GM21381 (cell line): ENCODE data around the gene HIPK2.

Experiments
- ATAC-seq: cut with Tn5 transposase; IDR thresholded peaks from one replicate; pipeline ENCODE4 v1.9.1; 2021; ENCODE audit warnings: mild to moderate bottlenecking, moderate library complexity; ENCODE audit not compliant: unreplicated experiment

Gene HIPK2

DNA sequence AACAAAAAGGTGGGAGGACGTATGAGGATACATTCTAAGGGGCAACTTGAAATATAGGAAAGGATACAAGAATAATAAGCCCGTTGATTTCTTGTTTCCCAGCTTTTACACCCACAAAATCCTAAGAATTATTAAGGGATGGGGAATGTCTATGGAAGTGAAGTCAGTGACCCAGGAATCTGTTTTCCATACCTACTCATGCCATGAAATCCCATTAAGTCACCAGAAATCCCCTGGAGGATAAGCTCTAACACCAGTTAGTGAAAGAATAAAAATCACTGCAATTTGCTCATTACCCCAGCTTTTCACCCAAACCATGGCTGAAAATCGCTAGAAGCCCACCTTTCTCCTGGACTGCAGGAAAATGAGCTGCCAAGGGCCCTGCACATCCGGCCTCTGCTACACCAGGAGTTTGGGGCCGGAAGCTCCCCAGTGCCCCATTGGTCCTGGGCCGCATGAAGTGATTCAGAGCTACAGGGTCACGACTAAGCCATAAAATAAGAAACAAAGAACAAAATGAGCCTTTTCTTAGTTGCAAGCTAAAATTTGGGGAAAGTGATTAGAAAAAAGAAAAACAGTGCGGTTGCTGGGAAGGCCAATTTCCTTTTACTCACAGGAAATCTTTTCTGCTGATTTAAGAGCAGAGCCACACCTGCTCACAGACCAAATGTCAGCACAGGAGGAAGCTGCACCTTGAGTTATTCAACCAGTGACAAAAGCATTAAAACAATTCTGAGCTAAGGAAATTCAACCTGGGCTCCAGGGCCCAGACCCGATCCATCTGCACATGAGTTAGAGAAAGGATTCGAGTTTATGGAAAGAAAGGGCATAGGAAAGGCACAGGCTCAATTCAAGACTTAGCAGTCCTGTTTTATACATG, 40.3 kb downstream of the HIPK2 start:
- ATAC-seq: no peak

DNA sequence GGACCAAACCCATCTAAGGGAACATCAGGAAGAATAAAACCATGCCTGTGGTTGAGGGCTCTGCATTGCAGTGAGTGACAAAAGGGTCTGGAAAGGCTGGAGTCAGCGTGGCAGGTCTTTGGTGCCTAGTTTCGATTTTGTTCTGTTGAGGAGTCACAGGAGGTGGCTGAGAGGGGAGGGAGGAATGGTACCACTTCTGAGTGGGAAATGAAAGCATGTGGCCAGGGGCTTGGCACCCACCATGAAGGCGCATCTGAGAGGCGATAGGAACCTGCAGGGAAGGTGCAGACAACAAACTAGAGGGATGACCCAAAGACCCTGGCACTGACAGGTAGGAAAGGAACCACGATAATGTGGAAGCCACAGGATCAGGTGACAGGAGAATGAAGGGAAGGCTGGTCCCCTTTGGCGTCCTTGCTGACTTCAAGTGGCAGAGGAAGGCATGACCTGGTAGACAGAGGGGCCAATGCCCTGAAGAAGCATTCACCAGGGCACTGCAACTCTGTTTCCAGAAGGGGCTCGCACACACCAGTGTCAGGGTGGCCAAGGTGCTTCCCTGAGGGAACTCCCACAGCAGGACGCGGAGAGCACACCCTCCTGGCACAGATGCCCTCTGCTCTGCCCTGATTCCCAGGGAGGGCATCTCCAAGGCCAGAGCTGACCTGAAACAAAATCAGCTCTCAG, 41.7 kb downstream of the HIPK2 start:
- ATAC-seq: no peak

DNA sequence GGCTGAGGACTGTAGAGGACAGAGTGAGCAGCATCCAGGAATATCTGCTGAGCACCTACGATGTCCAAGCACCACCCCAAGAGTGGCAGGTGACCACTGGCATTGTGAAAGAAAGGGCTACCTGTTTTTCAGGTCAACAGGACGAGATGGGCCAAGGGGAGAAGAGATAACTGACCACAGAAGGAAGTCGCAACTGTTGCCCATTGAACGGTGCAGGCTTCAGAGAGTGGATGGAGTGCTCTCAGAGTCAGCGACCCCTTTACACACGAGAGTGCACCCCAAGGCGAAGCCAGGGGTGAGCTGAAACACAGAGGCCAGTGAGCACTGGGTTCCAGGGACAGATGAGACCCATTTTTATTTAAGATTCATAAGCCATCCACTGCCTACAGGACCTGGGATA, 42.3 kb downstream of the HIPK2 start:
- ATAC-seq: no peak

DNA sequence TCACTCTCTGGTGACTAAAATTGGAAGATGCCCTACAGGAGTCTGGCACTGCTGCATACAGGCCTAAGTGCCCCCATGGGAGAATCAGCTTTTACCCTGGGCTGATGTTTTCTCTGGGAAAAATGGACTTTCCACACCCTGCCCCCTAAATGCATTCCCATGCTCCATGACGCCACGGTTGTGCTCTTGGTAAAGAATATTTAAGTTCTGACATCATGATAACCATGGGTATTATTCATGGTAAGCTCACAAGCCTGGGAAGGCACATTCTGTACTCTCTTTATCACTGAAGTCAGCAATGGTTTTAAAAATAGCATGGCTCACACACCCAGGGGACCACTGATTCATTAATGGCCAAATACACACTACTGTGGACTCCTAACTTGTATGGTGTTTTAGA, 43.4 kb downstream of the HIPK2 start:
- ATAC-seq: no peak

DNA sequence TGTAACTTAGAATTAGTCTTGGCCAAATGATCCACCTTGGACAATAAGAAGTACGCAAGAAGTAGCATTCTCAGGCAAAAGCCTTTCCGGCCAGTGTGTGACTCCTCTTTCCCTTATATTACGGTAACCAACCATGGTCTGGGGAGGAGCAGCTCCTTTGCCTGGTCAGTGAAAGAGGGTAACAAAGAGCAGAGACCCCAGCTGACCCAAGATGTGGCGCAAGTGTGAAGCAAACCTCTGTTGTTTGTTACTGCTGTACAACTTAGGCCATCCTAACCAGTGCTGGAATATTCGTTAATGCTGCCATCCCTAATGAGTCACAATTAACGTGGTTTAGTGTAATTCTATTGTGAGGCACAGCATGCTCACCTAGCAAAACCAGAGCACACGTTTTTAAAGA, 44.0 kb downstream of the HIPK2 start:
- no peak for ATAC-seq

DNA sequence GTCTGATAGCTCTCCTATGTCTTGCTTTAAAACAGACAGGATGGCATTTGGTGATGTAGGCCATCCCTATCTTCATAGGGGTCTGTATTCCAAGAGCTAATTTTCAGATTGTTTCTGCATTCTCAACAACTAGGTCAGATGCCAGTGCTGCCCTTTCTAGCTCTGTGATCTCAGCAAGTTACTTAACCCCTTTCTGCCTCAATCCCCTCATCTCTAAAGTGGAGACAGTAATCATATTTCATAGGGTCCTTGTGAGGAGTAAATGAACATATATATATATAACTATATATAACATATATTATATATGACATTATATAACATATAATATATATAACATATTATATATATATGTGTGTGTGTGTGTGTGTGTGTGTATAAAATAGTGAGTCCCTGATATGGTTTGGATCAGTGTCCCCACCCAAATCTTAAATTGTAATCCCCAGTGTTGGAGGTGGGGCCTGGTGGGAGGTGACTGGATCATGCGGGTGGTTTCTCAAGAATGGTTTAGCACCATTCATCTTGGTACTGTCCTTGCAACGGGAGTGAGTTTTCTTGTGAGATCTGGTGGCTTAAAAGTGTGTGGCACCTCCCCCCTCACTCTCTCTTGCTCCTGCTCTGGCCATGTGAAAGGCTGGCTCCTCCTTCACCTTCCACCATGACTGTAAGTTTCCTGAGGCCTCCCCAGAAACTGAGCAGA, 45.2 kb downstream of the HIPK2 start:
- ATAC-seq: no peak

DNA sequence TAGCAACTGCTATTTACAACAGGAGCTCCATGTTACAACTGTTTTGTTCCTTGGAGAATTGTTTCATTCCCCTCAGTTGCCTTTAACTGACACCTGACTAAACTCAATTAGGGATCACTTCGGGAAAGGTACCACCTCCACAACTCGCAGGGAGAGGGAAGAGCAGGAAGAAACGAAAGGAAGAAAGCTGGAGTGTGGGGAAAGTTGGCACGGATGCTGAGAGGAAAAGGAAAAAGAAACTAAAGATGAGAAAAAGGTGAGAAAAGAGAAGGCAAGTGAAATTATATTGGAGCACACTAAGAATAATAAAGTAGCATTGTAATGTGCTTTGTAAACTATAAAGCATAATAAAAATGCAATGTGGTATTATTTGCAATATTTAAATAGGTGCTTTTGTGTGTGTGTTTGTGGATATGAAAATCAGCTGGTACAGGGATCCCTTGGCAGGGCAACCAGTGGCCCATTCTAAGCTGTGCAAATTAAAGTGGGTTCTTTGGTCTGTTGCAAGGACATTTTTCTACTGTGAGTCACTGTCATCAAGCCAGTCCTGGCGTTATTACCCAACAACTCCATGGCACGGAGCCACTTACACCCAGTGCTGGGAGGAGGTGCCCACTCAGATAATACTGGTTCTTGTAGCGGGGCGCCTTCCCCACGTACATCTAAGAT, 45.9 kb downstream of the HIPK2 start:
- ATAC-seq: no peak

DNA sequence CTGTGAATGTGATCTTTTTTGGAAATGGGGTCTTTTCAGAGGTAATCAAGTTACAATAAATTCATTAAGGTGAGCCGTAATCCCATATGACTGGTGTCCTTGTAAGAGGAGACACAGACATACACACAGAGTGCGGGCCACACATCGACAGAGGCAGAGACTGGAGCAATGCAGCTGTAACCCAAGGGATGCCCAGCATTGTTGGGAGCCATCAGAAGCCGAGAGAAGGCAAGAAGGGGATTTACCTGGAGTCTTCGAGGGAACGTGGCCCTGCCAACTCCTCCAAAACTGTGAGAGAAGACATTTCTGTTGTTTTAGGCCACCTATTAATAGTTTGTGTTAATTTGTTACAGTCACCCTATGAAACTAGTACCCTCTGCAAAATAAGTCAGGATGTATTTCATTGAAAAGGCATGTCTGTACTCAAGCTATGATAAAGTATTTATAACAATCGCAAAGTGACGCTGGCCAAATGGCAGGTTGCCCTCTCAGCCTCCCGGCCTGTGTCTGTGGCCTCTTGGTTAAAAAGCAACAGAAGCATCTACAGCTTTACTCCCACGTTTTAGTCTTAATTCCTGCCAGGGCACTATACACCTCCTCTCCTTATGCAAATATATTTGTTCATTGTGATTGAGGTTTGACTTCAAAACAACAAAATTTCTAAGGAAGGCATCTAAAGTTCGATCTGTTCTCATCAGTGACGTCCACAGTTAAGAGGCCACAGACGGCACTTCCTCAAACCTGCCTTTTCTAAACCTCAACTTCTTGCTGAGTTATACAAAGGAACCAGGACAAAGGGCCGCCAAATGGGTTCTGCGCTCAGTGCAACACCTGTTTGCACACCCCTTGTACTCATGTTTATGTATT, 46.8 kb downstream of the HIPK2 start:
- ATAC-seq: peak; percentile 70

DNA sequence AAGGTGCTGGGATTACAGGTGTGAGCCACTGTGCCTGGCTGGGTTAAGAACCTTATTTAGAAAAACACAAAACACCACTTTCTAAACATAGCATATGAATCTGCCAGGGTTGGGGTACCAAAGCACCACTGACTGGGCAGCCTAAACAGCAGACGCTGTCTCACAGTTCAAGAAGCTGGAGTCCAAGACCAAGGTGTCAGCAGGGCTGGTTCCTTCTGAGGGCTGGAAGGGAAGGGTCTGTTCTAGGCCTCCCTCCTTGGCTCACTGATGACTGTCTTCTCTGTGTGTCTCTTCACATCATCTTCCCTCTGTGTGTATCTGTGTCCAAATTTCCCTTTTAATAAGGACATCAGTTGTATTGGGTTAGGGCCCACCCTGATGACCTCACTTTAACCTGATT, 49.6 kb downstream of the HIPK2 start:
- ATAC-seq: no peak

DNA sequence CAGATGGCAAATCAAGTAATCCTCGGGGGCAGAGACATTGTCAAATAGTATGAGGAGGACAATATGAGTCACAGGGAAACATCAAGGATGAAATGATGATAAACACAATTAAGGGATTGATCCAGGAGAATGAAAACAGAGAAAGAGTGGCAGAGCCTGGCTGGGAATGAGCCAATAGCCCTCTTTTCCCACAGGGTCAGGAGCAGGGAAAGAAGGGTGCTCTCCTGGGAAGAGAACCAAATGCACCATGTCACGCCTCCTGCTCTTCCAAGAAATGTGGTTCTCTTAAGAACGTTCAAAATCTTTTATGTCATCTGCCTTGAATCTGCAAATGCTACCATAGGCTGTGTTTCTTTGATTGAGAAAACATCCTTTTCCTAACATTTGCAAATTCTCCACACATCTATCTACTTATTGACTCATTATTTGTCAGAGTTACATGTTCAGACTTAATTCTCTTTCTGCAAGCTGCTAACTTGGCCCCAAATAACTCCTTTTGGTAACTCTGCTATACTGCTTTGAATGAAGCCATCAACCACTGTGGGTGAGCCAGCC, 50.6 kb downstream of the HIPK2 start:
- ATAC-seq: no peak

DNA sequence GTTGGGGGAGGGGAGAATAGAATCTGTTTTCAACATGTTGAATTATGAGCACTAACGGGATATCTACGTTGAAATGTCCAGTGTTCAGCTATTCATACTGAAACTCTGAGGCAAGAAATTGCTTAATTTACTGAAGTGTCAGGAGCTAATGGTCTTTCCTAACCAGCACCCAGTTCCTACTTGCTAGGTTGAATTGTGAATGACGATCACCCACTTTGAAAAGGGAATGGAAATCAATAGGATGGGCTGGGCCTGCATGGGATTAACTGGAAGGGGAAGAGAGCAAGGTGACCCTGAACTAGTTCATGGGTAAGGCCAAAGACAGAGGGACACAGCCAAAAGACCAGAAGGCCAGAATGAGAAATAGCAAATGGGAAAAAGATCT, 51.3 kb downstream of the HIPK2 start:
- no peak for ATAC-seq

DNA sequence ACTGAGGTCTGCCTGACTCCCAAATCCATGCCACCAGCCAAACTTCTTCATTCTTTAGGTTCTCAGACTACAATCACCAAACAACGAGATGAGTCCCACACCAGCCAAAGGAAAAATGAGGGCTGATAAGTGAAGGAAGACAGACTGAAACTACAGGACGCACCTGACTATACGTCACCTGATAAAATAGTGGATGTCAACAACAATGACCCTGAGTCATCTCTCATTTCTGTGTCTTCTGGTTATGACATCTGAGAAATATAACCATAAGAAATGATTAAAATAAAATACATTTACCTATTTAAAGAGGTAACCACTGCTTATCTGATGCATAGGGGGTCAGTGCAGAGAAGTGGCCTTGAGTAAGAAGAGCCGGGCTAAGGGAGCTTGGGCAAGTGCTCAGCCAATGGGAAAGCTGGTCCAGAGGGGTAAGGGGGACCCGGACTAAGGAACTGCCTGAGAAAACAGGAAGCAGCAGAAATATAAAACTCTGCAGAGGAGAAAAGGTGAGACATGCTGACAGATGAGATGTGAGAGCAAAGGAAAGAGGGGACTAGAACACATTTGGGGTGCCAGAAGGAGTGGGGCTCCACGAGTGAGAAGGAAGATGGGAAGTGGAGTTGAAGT, 51.8 kb downstream of the HIPK2 start:
- ATAC-seq: no peak

DNA sequence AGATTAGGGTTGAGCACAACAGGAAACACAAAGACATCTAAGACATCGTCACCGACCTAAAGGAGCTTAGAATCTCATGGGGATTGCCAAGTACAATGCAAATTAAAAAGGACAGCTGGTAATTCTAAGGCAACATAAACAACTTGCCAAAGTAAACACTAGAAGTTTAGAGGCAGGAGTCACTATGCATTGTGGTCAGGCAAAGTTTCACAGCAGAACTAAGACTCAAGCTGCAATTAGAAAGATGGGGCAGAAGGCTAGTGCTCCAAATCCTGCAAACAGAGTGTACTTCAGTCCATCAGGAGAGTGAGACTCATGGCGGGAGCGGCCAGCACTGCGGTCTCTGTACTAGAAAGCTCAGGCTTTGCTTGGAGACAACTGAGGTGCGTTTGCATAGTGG, 52.7 kb downstream of the HIPK2 start:
- ATAC-seq: peak; percentile 80

DNA sequence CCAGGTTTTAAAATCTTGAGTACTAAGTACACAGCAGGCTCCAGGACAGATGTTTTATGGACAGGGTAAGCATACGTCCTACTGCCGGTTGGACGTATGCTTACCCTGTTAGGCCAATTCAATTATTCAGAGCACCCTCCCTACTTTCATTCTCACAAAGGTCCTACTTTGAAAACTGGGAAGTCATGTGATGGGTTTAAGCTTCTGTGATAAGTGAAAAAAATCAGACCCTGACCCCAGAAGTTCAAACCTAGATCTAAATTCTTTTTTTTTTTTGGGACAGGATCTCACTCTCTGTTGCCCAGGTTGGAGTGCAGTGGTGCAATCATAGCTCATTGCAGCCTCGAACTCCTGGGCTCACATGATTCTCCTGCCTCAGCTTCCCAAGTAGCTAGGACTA, 55.2 kb downstream of the HIPK2 start:
- ATAC-seq: no peak

DNA sequence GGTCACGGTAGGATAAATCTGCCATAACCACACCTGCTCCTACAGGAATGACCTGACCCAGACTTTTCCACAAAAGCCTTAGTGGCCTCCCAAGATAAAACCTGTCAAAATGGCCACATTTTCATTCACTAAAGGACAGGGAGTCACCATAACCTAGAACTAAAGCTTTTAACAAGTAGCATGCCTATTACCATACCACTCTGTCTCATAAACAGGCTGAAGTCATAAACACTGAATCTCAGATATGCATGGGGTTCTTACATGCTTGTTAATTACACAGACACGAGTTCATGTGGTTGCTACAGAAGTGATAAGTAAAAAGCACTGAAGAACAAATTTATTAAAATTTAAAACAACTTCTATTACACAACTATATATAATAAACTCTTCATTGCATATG, 56.0 kb downstream of the HIPK2 start:
- ATAC-seq: no peak

DNA sequence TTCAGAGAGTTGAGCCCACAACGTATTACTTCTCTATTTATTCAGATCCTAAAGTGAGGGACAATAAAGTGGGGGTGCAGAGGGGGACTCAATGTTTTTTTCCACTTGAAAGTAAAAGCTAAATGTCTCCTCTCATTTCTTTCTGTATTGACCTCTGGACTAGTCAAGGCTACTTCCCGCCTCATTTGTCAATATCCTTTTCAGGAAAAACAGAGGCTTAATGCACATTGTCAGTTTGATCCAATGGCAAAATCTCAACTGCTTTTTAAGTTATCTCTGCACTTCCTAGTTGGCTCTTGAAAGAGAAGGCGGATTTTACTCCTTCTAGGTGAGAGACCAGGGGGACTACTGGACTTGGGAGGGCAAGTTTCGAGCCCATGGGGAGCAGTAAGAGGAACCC, 56.4 kb downstream of the HIPK2 start:
- no peak for ATAC-seq

DNA sequence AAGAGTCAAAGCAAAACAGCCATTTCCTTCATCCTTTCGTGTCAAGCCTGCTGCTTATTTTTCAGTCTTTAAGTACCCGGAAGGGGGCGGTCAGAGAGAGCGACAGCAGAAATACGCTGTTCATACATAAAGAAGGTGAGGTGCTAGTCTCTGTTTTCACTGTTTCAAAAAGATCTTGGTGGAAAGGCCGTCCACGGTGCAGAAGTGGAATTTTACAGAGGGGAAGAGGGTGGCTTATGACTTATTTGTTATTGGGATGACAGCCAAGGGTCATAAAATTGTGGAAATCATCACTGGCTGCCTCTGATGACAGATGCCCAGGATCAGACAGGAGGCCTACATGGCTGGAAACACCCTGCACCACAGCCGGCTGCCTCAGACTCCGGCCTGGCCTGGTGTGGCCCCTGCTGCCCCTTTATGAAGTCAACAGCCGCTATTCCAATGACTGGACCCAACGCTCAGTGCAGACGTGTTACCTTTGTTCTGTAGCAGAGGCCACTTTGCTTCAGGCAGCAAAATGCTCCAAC, 57.0 kb downstream of the HIPK2 start:
- peak; percentile 39 for ATAC-seq

DNA sequence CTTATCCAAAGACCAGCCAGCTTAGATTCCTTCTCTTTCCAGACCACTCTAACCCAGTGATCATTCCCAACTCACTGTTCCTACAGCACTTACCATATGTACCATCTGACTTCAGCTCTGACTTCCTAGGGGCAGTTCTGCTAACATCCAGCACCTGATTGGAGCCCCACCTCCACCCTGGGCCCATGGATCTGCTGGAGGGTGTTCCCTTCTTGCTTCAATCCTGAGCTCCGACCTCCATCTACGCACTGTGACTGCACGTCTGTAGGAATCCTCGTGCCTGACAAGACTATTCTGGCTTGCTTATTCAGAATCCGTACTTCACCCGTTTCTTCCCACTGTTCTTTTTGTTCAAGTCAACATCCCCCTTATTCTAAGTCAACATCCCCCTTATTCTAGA, 57.6 kb downstream of the HIPK2 start:
- no peak for ATAC-seq

DNA sequence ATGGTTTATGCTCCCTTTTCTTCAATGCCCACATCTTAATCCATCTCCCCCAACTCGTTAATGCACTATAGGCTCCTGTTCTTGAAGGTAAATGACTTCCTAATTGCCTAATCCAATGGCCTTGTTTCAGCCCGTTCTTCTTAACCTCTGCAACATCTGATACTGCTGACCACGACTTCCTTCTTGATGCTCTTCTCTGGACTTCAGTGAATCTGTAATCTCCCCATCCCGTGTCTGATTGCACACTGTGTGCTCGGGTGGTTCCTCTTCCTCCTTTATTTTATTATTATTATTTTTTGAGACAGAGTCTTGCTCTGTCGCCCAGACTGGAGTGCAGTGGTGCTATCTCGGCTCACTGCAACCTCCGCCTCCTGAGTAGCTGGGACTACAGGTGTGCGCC, 58.9 kb downstream of the HIPK2 start:
- no peak for ATAC-seq
